ENCODE data around the gene OBP2A. TPM values are rescaled to one million over a fixed set of nuclear protein-coding genes. Genes with fewer than 3 reads are reported as not detected.
"Not testable (repeated sequence)": the region's sequence is repeated elsewhere in the genome, so short reads cannot be mapped to it uniquely, and the experiment has no call there.

Gene OBP2A, protein sequence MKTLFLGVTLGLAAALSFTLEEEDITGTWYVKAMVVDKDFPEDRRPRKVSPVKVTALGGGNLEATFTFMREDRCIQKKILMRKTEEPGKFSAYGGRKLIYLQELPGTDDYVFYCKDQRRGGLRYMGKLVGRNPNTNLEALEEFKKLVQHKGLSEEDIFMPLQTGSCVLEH
- total RNA-seq = not detected

- DNase-seq = peak in 1 of 2 donors; percentile 56
- not testable (repeated sequence) for ATAC-seq (ENCODE audit: low FRiP score in 2 of 2); H3K4me3 ChIP-seq; H3K4me1 ChIP-seq; H3K36me3 ChIP-seq; H3K9me3 ChIP-seq; H3K27ac ChIP-seq; H3K27me3 ChIP-seq
- 75 to 82% methylated on average over 4 to 12 of the region's 19 CpGs for WGBS, 2 donors
Measured at GRCh38 chr9:135545646-135546176, at the start of gene OBP2A. Gene OBP2A (plus strand): TSS chr9:135546126. CDS start chr9:135546181, 55 bp downstream.

- Histone ChIP-seq H3K36me3 (peaks cover 0 to 18% (median 9%) of the 10 kb centered on the region in 4 donors), H3K9me3 (no peaks in the 10 kb centered on the region), H3K27me3 (no peaks in the 10 kb centered on the region), H3K4me1 (peaks cover 18 to 36% (median 25%) of the 10 kb centered on the region in 4 donors), H3K4me3 (peak overlapping the region in 1 of 4 donors; percentile 95), H3K27ac (no peak overlapping the region)
- ATAC-seq (ENCODE audit: low FRiP score in 2 of 2) (no peak), DNase-seq (no peak)
- TF ChIP-seq POLR2AphosphoS5 (IDR thresholded peaks at IDR 0.05) = no peak
- no peak for TF ChIP-seq EP300 (IDR thresholded peaks at IDR 0.05)
- TF ChIP-seq POLR2A (IDR thresholded peaks at IDR 0.05) = no peak
- TF ChIP-seq, protein P1, sequence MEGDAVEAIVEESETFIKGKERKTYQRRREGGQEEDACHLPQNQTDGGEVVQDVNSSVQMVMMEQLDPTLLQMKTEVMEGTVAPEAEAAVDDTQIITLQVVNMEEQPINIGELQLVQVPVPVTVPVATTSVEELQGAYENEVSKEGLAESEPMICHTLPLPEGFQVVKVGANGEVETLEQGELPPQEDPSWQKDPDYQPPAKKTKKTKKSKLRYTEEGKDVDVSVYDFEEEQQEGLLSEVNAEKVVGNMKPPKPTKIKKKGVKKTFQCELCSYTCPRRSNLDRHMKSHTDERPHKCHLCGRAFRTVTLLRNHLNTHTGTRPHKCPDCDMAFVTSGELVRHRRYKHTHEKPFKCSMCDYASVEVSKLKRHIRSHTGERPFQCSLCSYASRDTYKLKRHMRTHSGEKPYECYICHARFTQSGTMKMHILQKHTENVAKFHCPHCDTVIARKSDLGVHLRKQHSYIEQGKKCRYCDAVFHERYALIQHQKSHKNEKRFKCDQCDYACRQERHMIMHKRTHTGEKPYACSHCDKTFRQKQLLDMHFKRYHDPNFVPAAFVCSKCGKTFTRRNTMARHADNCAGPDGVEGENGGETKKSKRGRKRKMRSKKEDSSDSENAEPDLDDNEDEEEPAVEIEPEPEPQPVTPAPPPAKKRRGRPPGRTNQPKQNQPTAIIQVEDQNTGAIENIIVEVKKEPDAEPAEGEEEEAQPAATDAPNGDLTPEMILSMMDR (IDR thresholded peaks at IDR 0.05) = no peak
- 85% methylated on average over 13 to 15 of the region's 15 CpGs for WGBS, 2 donors
Measured at GRCh38 chr9:135498381-135499126, 47.4 kb upstream of the OBP2A start.

GRCh38 chr9:135499326-135500070 lies 46.4 kb upstream of the OBP2A start:
- H3K4me3 ChIP-seq = peak overlapping the region; percentile 80 to 99 (median 88)
- TF ChIP-seq POLR2AphosphoS5 (IDR thresholded peaks at IDR 0.05) (peak in 1 of 2 donors; percentile 49), EP300 (IDR thresholded peaks at IDR 0.05) (no peak), POLR2A (IDR thresholded peaks at IDR 0.05) (peak in 2 of 4 donors; percentile 32 to 44)
- TF ChIP-seq, protein P1 (IDR thresholded peaks at IDR 0.05) = no peak
- peaks cover 19 to 36% (median 25%) of the 10 kb centered on the region in 4 donors for H3K4me1 ChIP-seq
- H3K27ac ChIP-seq = peak overlapping the region; percentile 80 to 87 (median 84)
- DNase-seq = peak; percentile 96 to 99
- H3K36me3 ChIP-seq = peaks cover 0 to 27% (median 18%) of the 10 kb centered on the region in 4 donors
- peak; percentile 86 to 92 for ATAC-seq (ENCODE audit: low FRiP score in 2 of 2)
- 0 to 2% methylated on average over 9 to 18 of the region's 58 CpGs for WGBS, 2 donors
- H3K27me3 ChIP-seq = no peaks in the 10 kb centered on the region
- no peaks in the 10 kb centered on the region for H3K9me3 ChIP-seq

DNA sequence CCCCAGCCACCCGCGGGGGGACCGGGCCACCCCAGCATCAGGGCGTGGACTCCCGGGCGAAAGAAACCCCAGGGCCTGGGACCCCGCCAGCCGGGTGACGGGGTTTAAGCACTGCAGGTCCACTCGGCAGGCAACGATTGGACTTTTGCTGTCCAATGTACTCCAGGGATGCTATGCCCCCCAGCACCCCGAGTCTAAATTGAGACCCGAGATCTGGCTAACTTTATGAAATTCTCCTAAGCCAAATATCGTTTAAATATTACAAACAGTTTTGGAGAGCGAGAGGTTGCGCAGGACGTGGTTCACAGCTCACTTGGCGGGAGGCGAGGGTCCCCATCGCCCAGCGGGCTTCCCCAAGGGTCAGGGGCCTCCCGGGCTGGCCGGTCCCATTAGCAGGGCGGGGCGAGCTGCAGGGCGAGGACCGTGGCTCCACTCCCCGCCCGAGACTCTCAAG lies 45.8 kb upstream of the OBP2A start:
- peaks cover 22 to 41% (median 25%) of the 10 kb centered on the region in 4 donors for H3K4me1 ChIP-seq
- peak overlapping the region; percentile 80 to 99 (median 88) for H3K4me3 ChIP-seq
- no peak for TF ChIP-seq EP300 (IDR thresholded peaks at IDR 0.05)
- H3K9me3 ChIP-seq = no peaks in the 10 kb centered on the region
- DNase-seq (no peak), ATAC-seq (ENCODE audit: low FRiP score in 2 of 2) (peak in 1 of 2 donors; percentile 50)
- no peaks in the 10 kb centered on the region for H3K27me3 ChIP-seq
- peak overlapping the region; percentile 80 to 87 (median 84) for H3K27ac ChIP-seq
- 0% methylated on average over 6 to 14 of the region's 29 CpGs for WGBS, 2 donors
- peaks cover 0 to 33% (median 23%) of the 10 kb centered on the region in 4 donors for H3K36me3 ChIP-seq

- no peaks in the 10 kb centered on the region for H3K9me3 ChIP-seq
- H3K36me3 ChIP-seq = peaks cover 0 to 37% (median 26%) of the 10 kb centered on the region in 4 donors
- ATAC-seq (ENCODE audit: low FRiP score in 2 of 2) (peak; percentile 96 to 98), DNase-seq (peak; percentile 90 to 98)
- peak within 1 kb of the TSS; percentile 80 to 99 (median 88) for H3K4me3 ChIP-seq
- peaks cover 22 to 42% (median 25%) of the 10 kb centered on the region in 4 donors for H3K4me1 ChIP-seq
- TF ChIP-seq POLR2AphosphoS5 (IDR thresholded peaks at IDR 0.05) = peak; percentile 59 to 67
- TF ChIP-seq, protein P1 (IDR thresholded peaks at IDR 0.05) = peak; percentile 86 to 98 (median 94)
- TF ChIP-seq EP300 (IDR thresholded peaks at IDR 0.05) = no peak
- peak in 2 of 4 donors; percentile 39 to 63 for TF ChIP-seq POLR2A (IDR thresholded peaks at IDR 0.05)
- H3K27ac ChIP-seq = peak within 1 kb of the TSS; percentile 80 to 87 (median 84)
- WGBS, 2 donors = 0 to 1% methylated on average over 3 to 14 of the region's 92 CpGs
- H3K27me3 ChIP-seq = no peaks in the 10 kb centered on the region
Measured at GRCh38 chr9:135500525-135501260, 45.2 kb upstream of the OBP2A start, which contains the start of gene MRPS2. Gene MRPS2 (plus strand): TSS chr9:135500682. CDS start chr9:135500711, 29 bp downstream.
